Fibroblast of lung (primary cell): ENCODE data around the gene B3GNT4. TPM values are rescaled to one million over a fixed set of nuclear protein-coding genes. Genes with fewer than 3 reads are reported as not detected.

Experiments used
- DNase-seq, 2 donors: peaks; one replicate each; pipeline versions ENCODE4 v3.0.0 to v3.0.0-alpha.2; 2010; ENCODE audit warnings: low read depth in 2 of 2
- H2AFZ ChIP-seq: 2 replicates; pipeline ENCODE4 v1.5.1; 2012; ENCODE audit warnings: low read length, control low read depth, inconsistent platforms
- H3K27ac ChIP-seq: 2 replicates; pipeline ENCODE4 v1.5.1; 2011; ENCODE audit warnings: low read length, control low read depth; ENCODE audit not compliant: insufficient read depth
- H3K27me3 ChIP-seq: 2 replicates; pipeline ENCODE4 v1.5.1; 2011; ENCODE audit warnings: mild to moderate bottlenecking, low read length; ENCODE audit not compliant: control insufficient read depth, insufficient read depth
- H3K36me3 ChIP-seq: 2 replicates; pipeline ENCODE4 v1.5.1; 2011; ENCODE audit warnings: low read length; ENCODE audit not compliant: control insufficient read depth, insufficient read depth
- H3K4me1 ChIP-seq: 2 replicates; pipeline ENCODE4 v1.5.1; 2011; ENCODE audit warnings: low read length; ENCODE audit not compliant: control insufficient read depth, insufficient read depth; ENCODE audit errors: extremely low read depth
- H3K4me2 ChIP-seq: 2 replicates; pipeline ENCODE4 v1.5.1; 2011; ENCODE audit warnings: low read length, control low read depth; ENCODE audit not compliant: insufficient read depth; ENCODE audit errors: extremely low read depth
- H3K4me3 ChIP-seq, 4 experiments: fragments of 200-600 bp in 1 of 4; sonication (generic) in 1 of 4; replicated peaks in 1 of 4; 2 replicates each; pipeline ENCODE4 v1.5.1; 2011 to 2016; ENCODE audit warnings: low read length in 4 of 4, low read depth in 3 of 4, mild to moderate bottlenecking in 3 of 4, control low read depth in 2 of 4, inconsistent platforms in 1 of 4, mixed read lengths in 1 of 4; ENCODE audit not compliant: insufficient read depth in 1 of 4; ENCODE audit errors: control extremely low read depth in 1 of 4
- H3K79me2 ChIP-seq: 2 replicates; pipeline ENCODE4 v1.5.1; 2012; ENCODE audit warnings: mild to moderate bottlenecking, low read length, inconsistent platforms; ENCODE audit not compliant: control insufficient read depth, insufficient read depth
- H3K9ac ChIP-seq: 2 replicates; pipeline ENCODE4 v1.5.1; 2011; ENCODE audit warnings: mild to moderate bottlenecking, low read length, control low read depth; ENCODE audit not compliant: insufficient read depth
- H3K9me3 ChIP-seq: 2 replicates; pipeline ENCODE4 v1.5.1; 2012; ENCODE audit warnings: low read depth, low read length; ENCODE audit not compliant: control insufficient read depth, insufficient read depth
- H4K20me1 ChIP-seq: 2 replicates; pipeline ENCODE4 v1.5.1; 2011; ENCODE audit warnings: low read length; ENCODE audit not compliant: control insufficient read depth, insufficient read depth; ENCODE audit errors: extremely low read depth
- EZH2 ChIP-seq: IDR thresholded peaks from 2 replicates; pipeline ENCODE4 v1.5.1; 2012; ENCODE audit warnings: low read length, control low read depth, mild to moderate bottlenecking; ENCODE audit errors: missing control alignments
- polyA plus RNA-seq, 2 donors: library from polyadenylated mRNA; depleted of rRNA in 1 of 2; stranded (reverse) in 1 of 2; unstranded in 1 of 2; fragments of >200 nt; gene quantifications; 2 replicates each; pipeline ENCODE4 v1.2.1, GENCODE V29; 2011 to 2012; ENCODE audit warnings: missing spikeins in 1 of 2
- total RNA-seq: library from RNA; depleted of rRNA; stranded (reverse); fragments of >200 nt; gene quantifications from 2 replicates; pipeline ENCODE4 v1.2.1, GENCODE V29; 2014
- TF ChIP-seq, protein P1 (sequence below), 2 donors: IDR thresholded peaks in 1 of 2; conservative IDR thresholded peaks in 1 of 2; 1 replicate in 1 of 2; 2 replicates in 1 of 2; pipeline ENCODE4 v1.5.1; 2011 to 2012; ENCODE audit warnings: low read length in 2 of 2, control low read depth in 1 of 2, inconsistent platforms in 1 of 2, low read depth in 1 of 2, mild to moderate bottlenecking in 1 of 2

Gene B3GNT4
- total and polyA plus RNA-seq, 2 donors (not counting 1 experiment from before 2014, with no cell fraction given) = 0.12 to 0.33 TPM

DNA sequence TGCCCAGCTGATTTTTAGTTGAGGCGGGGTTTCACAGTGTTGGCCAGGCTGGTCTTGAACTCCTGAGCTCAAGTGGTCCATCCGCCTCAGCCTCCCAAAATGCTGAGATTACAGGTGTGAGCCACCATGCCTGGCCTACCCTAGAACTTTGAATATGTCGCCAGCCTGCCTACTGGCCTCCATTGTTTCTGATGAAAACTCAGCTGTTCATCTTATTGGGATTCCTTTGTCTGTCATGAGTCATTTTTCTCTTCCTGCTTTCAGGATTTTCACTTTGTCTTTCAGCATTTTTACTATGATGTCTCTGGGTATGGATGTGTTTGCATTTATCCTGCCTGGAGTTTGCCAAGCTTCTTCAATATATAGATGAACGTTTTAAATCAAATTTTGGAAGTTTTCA, 8.1 kb upstream of the B3GNT4 start:
- Histone ChIP-seq H3K27ac (no peak overlapping the region), H3K79me2 (no peaks in the 10 kb centered on the region), H3K27me3 (no peaks in the 10 kb centered on the region), H2AFZ (no peak overlapping the region), H3K4me2 (no peak overlapping the region), H3K4me3 (no peak overlapping the region), H4K20me1 (no peaks in the 10 kb centered on the region), H3K4me1 (no peaks in the 10 kb centered on the region), H3K36me3 (no peaks in the 10 kb centered on the region), H3K9me3 (no peaks in the 10 kb centered on the region), H3K9ac (no peak overlapping the region)
- no peak for DNase-seq
- TF ChIP-seq, protein P1, sequence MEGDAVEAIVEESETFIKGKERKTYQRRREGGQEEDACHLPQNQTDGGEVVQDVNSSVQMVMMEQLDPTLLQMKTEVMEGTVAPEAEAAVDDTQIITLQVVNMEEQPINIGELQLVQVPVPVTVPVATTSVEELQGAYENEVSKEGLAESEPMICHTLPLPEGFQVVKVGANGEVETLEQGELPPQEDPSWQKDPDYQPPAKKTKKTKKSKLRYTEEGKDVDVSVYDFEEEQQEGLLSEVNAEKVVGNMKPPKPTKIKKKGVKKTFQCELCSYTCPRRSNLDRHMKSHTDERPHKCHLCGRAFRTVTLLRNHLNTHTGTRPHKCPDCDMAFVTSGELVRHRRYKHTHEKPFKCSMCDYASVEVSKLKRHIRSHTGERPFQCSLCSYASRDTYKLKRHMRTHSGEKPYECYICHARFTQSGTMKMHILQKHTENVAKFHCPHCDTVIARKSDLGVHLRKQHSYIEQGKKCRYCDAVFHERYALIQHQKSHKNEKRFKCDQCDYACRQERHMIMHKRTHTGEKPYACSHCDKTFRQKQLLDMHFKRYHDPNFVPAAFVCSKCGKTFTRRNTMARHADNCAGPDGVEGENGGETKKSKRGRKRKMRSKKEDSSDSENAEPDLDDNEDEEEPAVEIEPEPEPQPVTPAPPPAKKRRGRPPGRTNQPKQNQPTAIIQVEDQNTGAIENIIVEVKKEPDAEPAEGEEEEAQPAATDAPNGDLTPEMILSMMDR (conservative IDR thresholded peaks at IDR 0.05 in 1 of 2, IDR thresholded peaks at IDR 0.05 in 1 of 2; ENCODE audit: low read depth in 1 of 2, low read length in 2 of 2) = no peak
- no peak for TF ChIP-seq EZH2

DNA sequence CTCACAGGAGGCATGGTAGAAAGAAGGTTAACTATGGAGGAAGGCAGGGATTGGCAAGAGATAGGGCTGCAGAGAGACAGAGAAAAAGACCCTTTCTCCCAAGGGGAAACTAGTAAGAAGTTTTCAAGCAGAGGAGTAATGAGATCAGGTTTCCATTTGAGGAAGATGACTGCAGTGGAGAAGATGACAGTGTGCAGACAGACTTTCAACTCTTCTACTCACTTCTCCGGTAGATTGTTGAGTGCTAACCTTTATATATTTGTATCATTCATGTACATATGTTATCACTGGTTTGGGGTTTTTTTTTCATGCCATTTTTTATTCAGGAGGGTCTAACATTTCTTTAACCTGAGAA, 5.9 kb upstream of the B3GNT4 start:
- no peak for TF ChIP-seq EZH2
- TF ChIP-seq, protein P1 (conservative IDR thresholded peaks at IDR 0.05 in 1 of 2, IDR thresholded peaks at IDR 0.05 in 1 of 2; ENCODE audit: low read depth in 1 of 2, low read length in 2 of 2) = no peak
- Histone ChIP-seq H3K36me3 (no peaks in the 10 kb centered on the region), H3K27ac (no peak overlapping the region), H3K9ac (no peak overlapping the region), H3K79me2 (no peaks in the 10 kb centered on the region), H2AFZ (no peak overlapping the region), H3K27me3 (no peaks in the 10 kb centered on the region), H4K20me1 (no peaks in the 10 kb centered on the region), H3K9me3 (no peaks in the 10 kb centered on the region), H3K4me2 (no peak overlapping the region), H3K4me3 (no peak overlapping the region), H3K4me1 (no peaks in the 10 kb centered on the region)
- no peak for DNase-seq

DNA sequence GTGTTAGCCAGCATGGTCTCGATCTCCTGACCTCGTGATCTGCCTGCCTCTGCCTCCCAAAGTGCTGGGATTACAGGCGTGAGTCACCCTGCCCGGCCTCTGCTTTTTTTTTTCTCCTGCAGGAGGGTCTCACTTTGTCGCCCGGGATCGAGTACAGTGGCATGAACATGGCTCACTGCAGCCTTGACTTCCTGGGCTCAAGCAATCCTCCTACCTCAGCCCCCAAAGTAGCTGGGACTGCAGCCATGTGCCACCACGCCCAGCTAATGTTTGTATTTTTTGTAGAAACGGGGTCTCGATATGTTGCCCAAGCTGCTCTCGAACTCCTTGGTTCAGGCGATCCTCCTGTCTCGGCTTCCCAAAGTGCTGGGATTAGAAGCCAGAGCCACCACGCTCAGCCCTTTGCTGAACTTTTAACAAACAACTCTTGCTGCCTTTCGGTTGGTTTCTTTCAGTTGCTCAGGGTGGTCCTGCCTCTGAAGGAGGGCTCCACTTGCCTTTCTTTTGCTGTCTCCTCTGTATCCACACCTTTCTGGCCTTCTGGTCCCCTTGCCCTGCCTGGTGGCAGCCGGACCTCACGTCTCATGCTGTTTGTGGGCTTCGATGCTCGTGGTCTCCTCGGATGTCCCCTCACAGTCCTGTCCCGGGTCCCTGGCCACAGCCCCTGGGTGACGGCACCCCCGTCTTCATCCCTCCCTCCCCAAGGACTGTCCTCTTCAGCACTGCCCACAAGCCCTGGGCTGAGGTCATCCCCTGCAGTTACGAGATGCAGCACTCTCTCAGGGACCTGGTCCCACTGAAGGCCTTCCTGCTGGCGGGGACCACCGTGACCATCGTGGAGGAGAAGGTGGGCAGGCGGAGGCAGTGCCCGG, 3.8 kb upstream of the B3GNT4 start:
- Histone ChIP-seq H3K4me1 (no peaks in the 10 kb centered on the region), H4K20me1 (no peaks in the 10 kb centered on the region), H3K27me3 (peaks cover 7% of the 10 kb centered on the region), H3K27ac (no peak overlapping the region), H3K9me3 (no peaks in the 10 kb centered on the region), H3K79me2 (no peaks in the 10 kb centered on the region), H2AFZ (no peak overlapping the region), H3K4me3 (no peak overlapping the region), H3K9ac (no peak overlapping the region), H3K36me3 (no peaks in the 10 kb centered on the region), H3K4me2 (no peak overlapping the region)
- no peak for DNase-seq
- TF ChIP-seq, protein P1 (conservative IDR thresholded peaks at IDR 0.05 in 1 of 2, IDR thresholded peaks at IDR 0.05 in 1 of 2; ENCODE audit: low read depth in 1 of 2, low read length in 2 of 2) = no peak
- no peak for TF ChIP-seq EZH2
